Retinal pigment epithelial cell (primary cell): ENCODE measurements around the gene ADD1.

ENCODE experiments used
- DNase-seq: peaks from one replicate; pipeline ENCODE4 v3.0.0-alpha.2; 2010; ENCODE audit warnings: low read depth
- H3K4me3 ChIP-seq: 2 replicates; pipeline ENCODE4 v1.5.1; 2011; ENCODE audit warnings: mild to moderate bottlenecking, low read length, control low read depth, moderate library complexity
- CTCF ChIP-seq: conservative IDR thresholded peaks from 2 replicates; pipeline ENCODE4 v1.5.1; 2011; ENCODE audit warnings: low read depth, low read length, control low read depth, inconsistent platforms

The ADD1 gene

GRCh38 chr4:2946812-2947600 lies 103.4 kb downstream of the ADD1 start:
- H3K4me3 ChIP-seq = no peak overlapping the region
- no peak for DNase-seq
- no peak for TF ChIP-seq CTCF

- H3K4me3 ChIP-seq = no peak overlapping the region
- no peak for DNase-seq
- TF ChIP-seq CTCF = no peak
Measured at GRCh38 chr4:2947926-2948325, 104.3 kb downstream of the ADD1 start.

- TF ChIP-seq CTCF = peak; percentile 65
- no peak for DNase-seq
Measured at GRCh38 chr4:2948895-2949781, 105.5 kb downstream of the ADD1 start.

GRCh38 chr4:2949782-2950125 lies 106.1 kb downstream of the ADD1 start:
- TF ChIP-seq CTCF = no peak
- no peak overlapping the region for H3K4me3 ChIP-seq
- no peak for DNase-seq

More at GRCh38 chr4:2948895-2949781, 105.5 kb downstream of the ADD1 start:
- no peak overlapping the region for H3K4me3 ChIP-seq

- TF ChIP-seq CTCF = no peak
- DNase-seq = no peak
- H3K4me3 ChIP-seq = no peak overlapping the region
Measured at GRCh38 chr4:2950221-2950989, 106.8 kb downstream of the ADD1 start.

GRCh38 chr4:2953496-2953895 lies 109.9 kb downstream of the ADD1 start:
- no peak for TF ChIP-seq CTCF
- no peak for DNase-seq
- no peak overlapping the region for H3K4me3 ChIP-seq
